Measurements from ENCODE around the gene ARL8A.

ARL8A gene

DNA sequence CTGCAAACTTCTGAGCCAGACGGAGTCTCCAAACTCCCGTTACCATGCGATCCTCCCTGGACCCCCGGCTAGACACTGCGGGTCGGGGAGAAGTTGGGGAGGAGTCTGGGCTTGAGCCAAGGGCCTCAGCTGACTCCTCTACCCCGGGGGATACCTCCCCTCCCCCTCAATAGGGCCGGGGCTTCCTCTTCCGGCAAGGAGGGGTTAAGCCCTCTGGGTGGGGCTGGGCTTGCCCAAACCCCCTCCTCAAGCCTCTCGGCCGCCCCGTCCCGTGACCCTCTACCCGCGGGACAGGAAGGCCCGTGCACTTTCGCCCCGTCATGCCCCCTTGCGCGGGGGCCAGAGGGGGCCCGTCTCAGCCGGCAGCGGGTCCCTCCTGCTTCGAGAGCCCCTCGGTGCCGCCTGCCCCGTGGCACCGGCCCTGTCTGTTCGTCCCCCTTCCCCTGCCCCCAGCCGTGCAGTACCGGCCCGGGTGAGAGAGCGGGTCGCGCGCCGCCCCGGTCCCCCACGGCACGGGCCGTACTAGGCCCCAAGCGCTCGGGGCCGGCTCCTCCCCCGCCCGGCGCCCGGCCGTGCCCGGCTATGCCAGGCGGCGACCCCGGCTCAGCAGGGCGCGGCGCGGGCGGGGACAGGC, 652 bp downstream of the ARL8A start:
- TF ChIP-seq GATA2 (IDR thresholded peaks at IDR 0.05; ENCODE audit: low read depth, low read length) (no peak), GATA3 (IDR thresholded peaks at IDR 0.05; ENCODE audit: low read depth, low read length) (no peak)

- TF ChIP-seq GATA3 (IDR thresholded peaks at IDR 0.05; ENCODE audit: low read depth, low read length) (no peak), GATA2 (IDR thresholded peaks at IDR 0.05; ENCODE audit: low read depth, low read length) (no peak)
Observed at GRCh38 chr1:202143011-202143767, 1.3 kb downstream of the ARL8A start.

- TF ChIP-seq GATA3 (IDR thresholded peaks at IDR 0.05; ENCODE audit: low read depth, low read length) (no peak), GATA2 (IDR thresholded peaks at IDR 0.05; ENCODE audit: low read depth, low read length) (no peak)
Observed at GRCh38 chr1:202140833-202141232, 3.7 kb downstream of the ARL8A start.

- TF ChIP-seq GATA3 (IDR thresholded peaks at IDR 0.05; ENCODE audit: low read depth, low read length) (no peak), GATA2 (IDR thresholded peaks at IDR 0.05; ENCODE audit: low read depth, low read length) (no peak)
Observed at GRCh38 chr1:202135221-202135721, 9.3 kb downstream of the ARL8A start.

GRCh38 chr1:202134645-202135172, 9.8 kb downstream of the ARL8A start:
- TF ChIP-seq GATA3 (IDR thresholded peaks at IDR 0.05; ENCODE audit: low read depth, low read length) (no peak), GATA2 (IDR thresholded peaks at IDR 0.05; ENCODE audit: low read depth, low read length) (no peak)

GRCh38 chr1:202133989-202134388, 10.5 kb downstream of the ARL8A start:
- TF ChIP-seq GATA2 (IDR thresholded peaks at IDR 0.05; ENCODE audit: low read depth, low read length) (no peak), GATA3 (IDR thresholded peaks at IDR 0.05; ENCODE audit: low read depth, low read length) (no peak)

- TF ChIP-seq GATA3 (IDR thresholded peaks at IDR 0.05; ENCODE audit: low read depth, low read length) (no peak), GATA2 (IDR thresholded peaks at IDR 0.05; ENCODE audit: low read depth, low read length) (no peak)
Observed at GRCh38 chr1:202133496-202133895, 11.0 kb downstream of the ARL8A start.

GRCh38 chr1:202133001-202133400, 11.5 kb downstream of the ARL8A start:
- TF ChIP-seq GATA2 (IDR thresholded peaks at IDR 0.05; ENCODE audit: low read depth, low read length) (no peak), GATA3 (IDR thresholded peaks at IDR 0.05; ENCODE audit: low read depth, low read length) (no peak)

DNA sequence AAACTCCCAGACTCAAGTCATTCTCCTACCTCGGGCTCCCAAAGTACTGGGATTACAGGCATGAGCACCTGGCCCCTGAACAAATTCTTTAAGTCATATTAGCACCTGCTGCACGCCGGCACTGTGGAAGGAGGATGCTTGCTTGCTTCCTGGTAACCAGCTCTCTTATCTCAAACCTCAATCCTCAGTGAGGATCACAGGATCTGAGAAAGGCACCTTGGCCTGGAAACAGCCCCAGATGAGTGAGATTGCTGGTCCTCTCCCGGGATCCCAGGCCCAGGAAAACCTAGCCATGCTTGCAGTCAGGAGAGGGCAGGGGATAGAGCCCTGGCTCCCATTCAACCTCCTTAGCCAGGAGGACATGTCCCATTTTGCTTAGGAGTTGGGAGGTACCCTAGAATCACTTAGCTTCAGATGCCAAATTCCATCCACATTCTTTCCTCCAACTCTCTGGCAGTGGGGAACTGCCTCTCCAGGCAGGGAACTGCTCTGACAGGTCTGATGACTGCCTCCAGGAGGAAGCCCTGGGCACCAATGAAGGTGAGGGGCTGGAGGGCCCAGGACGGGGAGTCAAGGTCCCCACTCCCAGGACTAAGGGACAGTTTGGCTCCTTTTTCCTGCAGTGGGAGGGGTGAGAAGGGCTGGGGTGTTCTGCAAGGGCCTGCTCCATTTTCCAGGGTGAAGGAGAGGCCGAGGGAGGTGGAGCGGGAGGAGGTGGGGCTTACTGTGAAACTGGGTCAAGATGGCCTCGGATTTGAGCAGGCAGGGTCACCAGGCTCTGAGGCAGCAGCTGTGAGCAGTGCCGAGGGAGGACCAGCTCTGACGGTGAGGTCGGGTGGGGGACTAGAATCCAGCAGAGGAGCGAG, 12.3 kb downstream of the ARL8A start:
- TF ChIP-seq GATA3 (IDR thresholded peaks at IDR 0.05; ENCODE audit: low read depth, low read length) (no peak), GATA2 (IDR thresholded peaks at IDR 0.05; ENCODE audit: low read depth, low read length) (no peak)

- no peak for TF ChIP-seq GATA3 (IDR thresholded peaks at IDR 0.05; ENCODE audit: low read depth, low read length)
- no peak for TF ChIP-seq GATA2 (IDR thresholded peaks at IDR 0.05; ENCODE audit: low read depth, low read length)
Observed at GRCh38 chr1:202130816-202131522, 13.6 kb downstream of the ARL8A start.

- TF ChIP-seq GATA2 (IDR thresholded peaks at IDR 0.05; ENCODE audit: low read depth, low read length) (no peak), GATA3 (IDR thresholded peaks at IDR 0.05; ENCODE audit: low read depth, low read length) (no peak)
Observed at GRCh38 chr1:202130297-202130721, 14.2 kb downstream of the ARL8A start.

DNA sequence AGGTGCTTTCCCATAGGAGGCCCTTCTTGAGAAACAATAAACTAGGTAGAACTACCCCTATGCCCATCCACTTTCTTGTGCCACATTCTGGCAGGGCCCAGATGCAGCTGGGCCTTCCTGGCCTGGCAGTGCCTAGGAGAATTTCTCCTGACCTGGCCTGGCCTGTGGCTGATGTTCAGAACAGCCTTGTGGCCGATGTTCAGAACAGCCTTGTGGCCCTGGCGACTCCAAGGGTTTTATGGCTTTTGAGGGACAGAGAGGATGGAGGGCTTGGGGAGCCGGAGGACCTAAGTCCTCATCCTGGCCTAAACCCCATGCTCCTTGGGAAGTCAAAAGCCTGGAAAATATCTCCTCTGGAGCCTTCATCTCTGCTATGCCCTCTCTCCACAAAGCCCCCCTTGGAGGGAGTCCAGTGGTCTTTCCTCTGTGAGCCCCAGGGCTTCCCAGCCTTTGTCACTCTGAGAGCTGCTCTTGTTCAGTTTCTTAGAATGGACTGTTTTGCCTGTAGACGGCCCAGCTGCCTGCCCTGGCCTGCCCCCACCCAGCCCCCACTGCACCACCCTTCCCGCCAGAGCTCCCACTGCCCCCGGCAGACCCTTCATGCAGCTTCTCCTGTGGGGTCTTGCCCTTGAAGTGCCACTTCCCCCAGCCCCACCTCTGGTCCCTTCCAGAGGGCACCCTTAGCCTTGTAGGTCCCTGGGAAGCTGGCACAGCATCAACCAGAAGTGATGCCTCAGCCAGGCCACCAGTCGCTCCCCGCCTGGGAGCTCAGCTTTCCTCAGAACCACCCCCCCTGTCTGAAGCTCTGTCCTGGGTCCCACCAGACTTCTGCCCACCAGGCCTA, 14.9 kb downstream of the ARL8A start:
- TF ChIP-seq GATA3 (IDR thresholded peaks at IDR 0.05; ENCODE audit: low read depth, low read length) (no peak), GATA2 (IDR thresholded peaks at IDR 0.05; ENCODE audit: low read depth, low read length) (no peak)

All from SH-SY5Y (cell line).